BLaER1 (cell line): ENCODE measurements around the gene CAPN12.

Experiments used
- H3K27ac ChIP-seq: shearing (Covaris generic); formaldehyde crosslinking; 2 replicates; pipeline ENCODE4 v1.8.1; 2022
- H3K27me3 ChIP-seq: shearing (Covaris generic); formaldehyde crosslinking; 2 replicates; pipeline ENCODE4 v1.8.1; 2022
- H3K36me3 ChIP-seq: shearing (Covaris generic); formaldehyde crosslinking; 2 replicates; pipeline ENCODE4 v1.8.1; 2022
- H3K4me1 ChIP-seq: shearing (Covaris generic); formaldehyde crosslinking; 2 replicates; pipeline ENCODE4 v1.8.1; 2022
- H3K4me2 ChIP-seq: shearing (Covaris generic); formaldehyde crosslinking; 2 replicates; pipeline ENCODE4 v1.8.1; 2022
- H3K4me3 ChIP-seq: shearing (Covaris generic); formaldehyde crosslinking; 2 replicates; pipeline ENCODE4 v1.8.1; 2022
- H3K9ac ChIP-seq: shearing (Covaris generic); formaldehyde crosslinking; 2 replicates; pipeline ENCODE4 v1.8.1; 2022
- H3K9me3 ChIP-seq: shearing (Covaris generic); formaldehyde crosslinking; 2 replicates; pipeline ENCODE4 v1.8.1; 2022
- H4K20me1 ChIP-seq: shearing (Covaris generic); formaldehyde crosslinking; 2 replicates; pipeline ENCODE4 v1.8.1; 2022
- Cebpa-rat ChIP-seq: shearing (Covaris generic); IDR thresholded peaks from 2 replicates; pipeline ENCODE4 v1.8.1; 2022

Gene CAPN12

GRCh38 chr19:38733493-38734175 lies 10.6 kb downstream of the CAPN12 start:
- no peaks in the 10 kb centered on the region for H3K9me3 ChIP-seq
- no peak overlapping the region for H3K4me3 ChIP-seq
- peaks cover 19% of the 10 kb centered on the region for H3K27me3 ChIP-seq
- H3K4me1 ChIP-seq, result peaks cover 38% of the 10 kb centered on the region
- peak overlapping the region; percentile 72 for H3K4me2 ChIP-seq
- no peak for TF ChIP-seq Cebpa-rat
- H4K20me1 ChIP-seq, result 0 out of 2 replicates have a peak, but pooled peaks cover 6% of the 10 kb centered on the region
- H3K36me3 ChIP-seq, result peaks cover 32% of the 10 kb centered on the region
- 0 out of 2 replicates have a peak overlapping the region, but pooled peaks have one; percentile 46 for H3K27ac ChIP-seq
- no peak overlapping the region; the same call in 1 of the 2 replicates for H3K9ac ChIP-seq

- Histone ChIP-seq H3K9ac (no peak overlapping the region), H3K36me3 (peaks cover 34% of the 10 kb centered on the region), H3K4me2 (peak overlapping the region; percentile 72; the same call in 1 of the 2 replicates), H3K4me3 (no peak overlapping the region), H3K27me3 (peaks cover 19% of the 10 kb centered on the region), H4K20me1 (0 out of 2 replicates have a peak, but pooled peaks cover 6% of the 10 kb centered on the region), H3K4me1 (peaks cover 41% of the 10 kb centered on the region), H3K27ac (no peak overlapping the region), H3K9me3 (no peaks in the 10 kb centered on the region)
- no peak for TF ChIP-seq Cebpa-rat
These were observed 11.1 kb downstream of the CAPN12 start for GRCh38 chr19:38733241-38733492.

- Histone ChIP-seq H3K27ac (peak overlapping the region; percentile 3; the same call in 1 of the 2 replicates), H3K9ac (no peak overlapping the region)
- no peak for TF ChIP-seq Cebpa-rat
These were observed 12.5 kb downstream of the CAPN12 start for GRCh38 chr19:38731654-38732301.

GRCh38 chr19:38730731-38731589 lies 13.3 kb downstream of the CAPN12 start:
- H3K27ac ChIP-seq, result no peak overlapping the region

More at GRCh38 chr19:38731654-38732301, 12.5 kb downstream of the CAPN12 start:
- no peak overlapping the region for H3K4me2 ChIP-seq
- no peaks in the 10 kb centered on the region for H3K9me3 ChIP-seq
- H3K36me3 ChIP-seq, result peaks cover 48% of the 10 kb centered on the region
- H3K27me3 ChIP-seq, result peaks cover 9% of the 10 kb centered on the region
- H3K4me1 ChIP-seq, result peaks cover 40% of the 10 kb centered on the region
- H4K20me1 ChIP-seq, result 0 out of 2 replicates have a peak, but pooled peaks cover 6% of the 10 kb centered on the region
- H3K4me3 ChIP-seq, result no peak overlapping the region

GRCh38 chr19:38730470-38730730 lies 13.9 kb downstream of the CAPN12 start:
- H3K27ac ChIP-seq, result no peak overlapping the region
- no peaks in the 10 kb centered on the region for H3K9me3 ChIP-seq
- H3K9ac ChIP-seq, result no peak overlapping the region
- peaks cover 62% of the 10 kb centered on the region for H3K36me3 ChIP-seq
- peaks cover 31% of the 10 kb centered on the region for H3K4me1 ChIP-seq
- H3K4me2 ChIP-seq, result no peak overlapping the region
- 0 out of 2 replicates have a peak, but pooled peaks cover 6% of the 10 kb centered on the region for H4K20me1 ChIP-seq
- TF ChIP-seq Cebpa-rat, result no peak
- no peak overlapping the region for H3K4me3 ChIP-seq
- H3K27me3 ChIP-seq, result no peaks in the 10 kb centered on the region

More at GRCh38 chr19:38730731-38731589, 13.3 kb downstream of the CAPN12 start:
- H3K27me3 ChIP-seq, result peaks cover under 1% of the 10 kb centered on the region; the same call in 1 of the 2 replicates
- TF ChIP-seq Cebpa-rat, result no peak
- H3K4me3 ChIP-seq, result no peak overlapping the region
- peaks cover 32% of the 10 kb centered on the region for H3K4me1 ChIP-seq
- H4K20me1 ChIP-seq, result 0 out of 2 replicates have a peak, but pooled peaks cover 6% of the 10 kb centered on the region
- H3K9me3 ChIP-seq, result no peaks in the 10 kb centered on the region
- H3K9ac ChIP-seq, result no peak overlapping the region
- H3K36me3 ChIP-seq, result peaks cover 56% of the 10 kb centered on the region
- H3K4me2 ChIP-seq, result no peak overlapping the region

- Histone ChIP-seq H3K27ac (no peak overlapping the region), H3K4me2 (no peak overlapping the region), H4K20me1 (0 out of 2 replicates have a peak, but pooled peaks cover 4% of the 10 kb centered on the region), H3K27me3 (no peaks in the 10 kb centered on the region), H3K4me1 (peaks cover 26% of the 10 kb centered on the region), H3K36me3 (peaks cover 67% of the 10 kb centered on the region), H3K9ac (no peak overlapping the region), H3K9me3 (no peaks in the 10 kb centered on the region), H3K4me3 (no peak overlapping the region)
- no peak for TF ChIP-seq Cebpa-rat
These were observed 14.4 kb downstream of the CAPN12 start for GRCh38 chr19:38729653-38730469.

GRCh38 chr19:38728752-38729541 lies 15.3 kb downstream of the CAPN12 start:
- TF ChIP-seq Cebpa-rat, result no peak
- no peak overlapping the region for H3K4me3 ChIP-seq
- no peak overlapping the region for H3K4me2 ChIP-seq
- H3K27ac ChIP-seq, result peak overlapping the region; percentile 55; the same call in 1 of the 2 replicates
- H3K9ac ChIP-seq, result no peak overlapping the region
- H4K20me1 ChIP-seq, result no peaks in the 10 kb centered on the region
- no peaks in the 10 kb centered on the region for H3K9me3 ChIP-seq
- peaks cover 76% of the 10 kb centered on the region for H3K36me3 ChIP-seq
- no peaks in the 10 kb centered on the region for H3K27me3 ChIP-seq
- peaks cover 17% of the 10 kb centered on the region for H3K4me1 ChIP-seq

GRCh38 chr19:38727868-38728660 lies 16.2 kb downstream of the CAPN12 start:
- Histone ChIP-seq H3K4me2 (no peak overlapping the region; the same call in 1 of the 2 replicates), H3K9me3 (no peaks in the 10 kb centered on the region), H3K4me1 (peaks cover 12% of the 10 kb centered on the region), H3K36me3 (peaks cover 85% of the 10 kb centered on the region), H3K27ac (peak overlapping the region; percentile 55; the same call in 1 of the 2 replicates), H4K20me1 (no peaks in the 10 kb centered on the region), H3K9ac (no peak overlapping the region), H3K27me3 (no peaks in the 10 kb centered on the region), H3K4me3 (no peak overlapping the region)
- no peak for TF ChIP-seq Cebpa-rat
